T-helper 17 cell (primary cell): ENCODE results near the gene SERP2. TPM values are rescaled to one million over a fixed set of nuclear protein-coding genes. Genes with fewer than 3 reads are reported as not detected.
A peak's percentile ranks its signal among the peaks of the same experiment; 100 is the strongest.

ENCODE experiments used
- ATAC-seq: fragments of 150-1000 bp; cut with Tn5 transposase; 2 replicates; pipeline ENCODE4 v1.10.0; 2021; ENCODE audit warnings: mild to moderate bottlenecking, moderate library complexity
- DNase-seq, 3 donors: peaks; one replicate each; pipeline versions ENCODE4 v3.0.0 to v3.0.0-alpha.2; 2020 to 2021
- H3K9me3 ChIP-seq: one replicate; pipeline ENCODE4 v1.7.0; 2013; ENCODE audit warnings: low read length, mild to moderate bottlenecking; ENCODE audit not compliant: control insufficient read depth, poor library complexity, severe bottlenecking
- H3K27ac Mint-ChIP-seq: one replicate; pipeline ENCODE4 v1.8.0; 2022; ENCODE audit warnings: mild to moderate bottlenecking, moderate library complexity, mixed read lengths
- H3K27me3 Mint-ChIP-seq: one replicate; pipeline ENCODE4 v1.8.0; 2022; ENCODE audit warnings: mixed read lengths
- H3K36me3 Mint-ChIP-seq: one replicate; pipeline ENCODE4 v1.8.0; 2022; ENCODE audit warnings: low read depth, mixed read lengths
- H3K4me1 Mint-ChIP-seq: one replicate; pipeline ENCODE4 v1.8.0; 2022; ENCODE audit warnings: mild to moderate bottlenecking, mixed read lengths
- H3K4me3 Mint-ChIP-seq: one replicate; pipeline ENCODE4 v1.8.0; 2022; ENCODE audit warnings: mild to moderate bottlenecking, moderate library complexity, mixed read lengths
- total RNA-seq, 4 donors: library from RNA in 2 of 4; stranded (reverse) in 2 of 4; gene quantifications; one replicate each; pipeline ENCODE4 v1.2.3 and lab custom pipeline; 2022 to 2026

The SERP2 gene
- total RNA-seq, 2 donors from 2014 or later, result not detected

DNA sequence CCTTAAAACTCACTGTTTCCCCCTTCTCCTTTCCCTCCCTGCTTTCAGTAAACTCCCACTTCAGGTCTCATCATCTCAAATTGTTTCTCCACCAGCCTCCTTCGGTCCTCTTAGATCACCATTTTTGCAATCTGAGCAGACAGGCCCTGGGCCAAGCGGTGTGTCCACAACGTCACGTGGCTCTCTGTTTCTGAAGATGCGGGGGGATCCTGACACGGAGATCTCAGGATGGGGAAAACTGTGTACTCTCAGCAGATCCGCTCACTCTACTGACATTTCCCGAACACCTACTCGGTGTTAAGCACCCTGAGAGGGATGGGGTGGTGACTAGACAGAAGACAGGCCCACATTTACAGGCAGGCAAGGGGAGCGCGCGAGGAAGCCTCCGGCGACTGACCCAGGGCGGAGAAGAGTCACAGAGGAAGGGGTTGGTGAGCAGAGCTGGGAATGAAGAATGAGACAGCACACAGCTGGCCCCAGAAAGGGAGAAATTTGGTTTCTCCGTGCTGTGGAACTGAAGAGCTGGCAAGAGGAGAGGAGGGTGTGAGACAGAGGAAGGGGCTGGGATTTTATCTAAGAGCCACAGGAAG is 38.8 kb downstream of the SERP2 start:
- no peak overlapping the region for H3K4me3 Mint-ChIP-seq
- H3K9me3 ChIP-seq, result no peaks in the 10 kb centered on the region
- H3K36me3 Mint-ChIP-seq, result no peaks in the 10 kb centered on the region
- H3K27ac Mint-ChIP-seq, result peak overlapping the region; percentile 6
- DNase-seq, result no peak
- ATAC-seq, result no peak
- peaks cover 24% of the 10 kb centered on the region for H3K27me3 Mint-ChIP-seq
- peaks cover 2% of the 10 kb centered on the region for H3K4me1 Mint-ChIP-seq

DNA sequence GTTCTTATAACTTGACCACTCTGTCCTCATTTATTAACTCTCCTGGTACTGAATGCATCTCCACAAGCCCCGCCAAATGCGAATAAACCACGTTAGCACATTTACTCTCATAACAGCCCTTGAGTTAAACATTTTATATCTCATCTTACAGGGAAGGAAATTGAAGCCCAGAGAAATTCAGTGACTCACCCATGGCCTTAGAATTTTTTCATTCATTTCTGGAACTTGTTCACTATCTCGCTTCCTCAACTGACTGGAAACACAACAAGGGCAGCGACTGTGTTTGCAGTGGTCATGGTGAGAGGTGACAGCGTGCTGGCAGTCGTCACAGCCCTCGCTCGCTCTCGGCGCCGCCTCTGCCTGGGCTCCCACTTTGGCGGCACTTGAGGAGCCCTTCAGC is 39.5 kb downstream of the SERP2 start:
- no peak for DNase-seq
- Mint-ChIP-seq H3K4me3 (no peak overlapping the region), H3K27me3 (peaks cover 24% of the 10 kb centered on the region), H3K4me1 (peaks cover 2% of the 10 kb centered on the region), H3K27ac (no peak overlapping the region), H3K36me3 (no peaks in the 10 kb centered on the region)
- H3K9me3 ChIP-seq, result no peaks in the 10 kb centered on the region
- ATAC-seq, result no peak

DNA sequence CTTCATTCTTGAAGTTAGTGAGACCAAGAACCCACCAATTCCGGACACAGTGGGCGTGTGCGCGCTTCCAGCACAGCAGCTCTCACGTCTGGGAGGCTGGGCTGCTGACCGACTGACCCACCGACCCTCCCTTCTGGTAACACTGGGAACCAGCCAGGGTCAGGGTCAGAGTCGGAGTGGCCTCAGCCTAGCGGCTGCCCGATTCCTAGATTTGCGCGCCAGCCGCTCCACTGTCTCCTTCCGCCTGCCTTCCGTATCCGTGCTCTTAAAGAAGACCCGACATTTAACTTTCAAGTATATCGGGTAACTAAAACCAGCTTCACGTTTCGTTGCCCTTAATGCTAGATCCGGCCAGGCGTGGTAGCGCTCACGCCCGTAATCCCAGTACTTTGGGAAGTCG is 41.1 kb downstream of the SERP2 start:
- H3K4me3 Mint-ChIP-seq, result no peak overlapping the region
- H3K4me1 Mint-ChIP-seq, result no peaks in the 10 kb centered on the region
- ATAC-seq (no peak), DNase-seq (no peak)
- H3K9me3 ChIP-seq, result no peaks in the 10 kb centered on the region
- no peak overlapping the region for H3K27ac Mint-ChIP-seq
- H3K27me3 Mint-ChIP-seq, result peaks cover 15% of the 10 kb centered on the region
- no peaks in the 10 kb centered on the region for H3K36me3 Mint-ChIP-seq

DNA sequence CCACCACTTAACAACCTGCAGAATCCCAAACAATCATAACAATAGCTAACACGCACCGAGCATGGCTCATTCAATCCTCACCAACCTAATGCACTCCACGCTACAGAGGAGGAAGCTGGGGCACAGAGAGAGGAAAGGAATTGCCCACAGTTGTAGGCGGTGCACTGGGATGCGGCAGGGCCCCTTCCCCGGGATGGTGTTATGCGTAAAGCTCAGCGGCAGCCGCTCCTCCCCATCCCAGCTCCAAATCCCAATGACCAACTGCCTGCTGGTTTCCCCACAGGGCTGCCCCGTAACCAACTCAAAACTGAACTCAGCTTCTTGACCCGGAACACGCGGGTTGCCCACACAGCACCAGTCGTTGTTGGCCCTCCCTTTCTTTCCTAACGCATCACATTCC is 42.2 kb downstream of the SERP2 start:
- H3K4me1 Mint-ChIP-seq, result no peaks in the 10 kb centered on the region
- no peak overlapping the region for H3K4me3 Mint-ChIP-seq
- H3K9me3 ChIP-seq, result no peaks in the 10 kb centered on the region
- peaks cover 10% of the 10 kb centered on the region for H3K27me3 Mint-ChIP-seq
- H3K27ac Mint-ChIP-seq, result no peak overlapping the region
- H3K36me3 Mint-ChIP-seq, result no peaks in the 10 kb centered on the region
- DNase-seq, result no peak
- no peak for ATAC-seq

DNA sequence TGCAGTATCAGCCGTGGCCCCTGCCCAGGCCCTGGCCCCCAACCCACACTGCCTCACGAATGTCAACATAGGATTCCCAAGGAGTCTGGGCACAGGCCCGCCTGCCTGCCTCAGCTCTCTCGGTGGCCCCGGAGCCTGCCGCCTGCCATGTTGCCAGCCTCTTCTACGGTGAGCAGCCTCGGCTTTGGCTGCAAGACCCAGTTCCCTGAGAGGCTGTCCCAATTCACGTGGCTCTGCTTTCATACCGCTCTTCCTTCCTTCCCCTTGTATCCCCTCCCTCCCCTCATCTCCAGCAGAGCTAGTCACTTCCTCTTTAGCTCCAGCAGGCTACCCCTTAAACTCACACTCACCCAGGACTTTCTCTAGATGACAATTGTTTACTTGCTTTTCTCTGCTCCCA is 42.7 kb downstream of the SERP2 start:
- H3K27ac Mint-ChIP-seq, result no peak overlapping the region
- no peak for DNase-seq
- ATAC-seq, result no peak
- H3K36me3 Mint-ChIP-seq, result no peaks in the 10 kb centered on the region
- peaks cover 14% of the 10 kb centered on the region for H3K27me3 Mint-ChIP-seq
- H3K4me3 Mint-ChIP-seq, result no peak overlapping the region
- H3K4me1 Mint-ChIP-seq, result no peaks in the 10 kb centered on the region
- H3K9me3 ChIP-seq, result no peaks in the 10 kb centered on the region

DNA sequence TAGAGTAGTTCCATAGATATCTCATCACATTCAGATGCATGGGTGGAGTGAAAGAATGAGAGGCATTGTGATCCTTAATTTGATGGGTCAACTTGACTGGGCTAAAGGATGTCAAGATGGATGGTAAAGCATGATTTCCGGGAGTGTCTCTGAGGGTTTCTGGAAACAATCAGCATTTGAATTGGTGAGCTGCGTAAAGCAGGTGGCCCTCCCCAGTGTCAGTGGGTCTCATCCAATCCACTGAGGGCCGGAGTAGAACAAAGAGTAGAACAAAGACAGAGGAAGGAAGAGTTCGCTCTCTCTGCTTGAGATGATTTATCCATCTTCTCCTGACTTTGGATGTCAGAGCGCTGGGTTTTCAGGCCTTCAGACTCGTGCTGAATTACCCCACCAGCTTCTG is 43.1 kb downstream of the SERP2 start:
- ATAC-seq (no peak), DNase-seq (no peak)
- H3K27ac Mint-ChIP-seq, result no peak overlapping the region
- H3K4me1 Mint-ChIP-seq, result no peaks in the 10 kb centered on the region
- peaks cover 2% of the 10 kb centered on the region for H3K36me3 Mint-ChIP-seq
- no peaks in the 10 kb centered on the region for H3K9me3 ChIP-seq
- peaks cover 18% of the 10 kb centered on the region for H3K27me3 Mint-ChIP-seq
- H3K4me3 Mint-ChIP-seq, result no peak overlapping the region

DNA sequence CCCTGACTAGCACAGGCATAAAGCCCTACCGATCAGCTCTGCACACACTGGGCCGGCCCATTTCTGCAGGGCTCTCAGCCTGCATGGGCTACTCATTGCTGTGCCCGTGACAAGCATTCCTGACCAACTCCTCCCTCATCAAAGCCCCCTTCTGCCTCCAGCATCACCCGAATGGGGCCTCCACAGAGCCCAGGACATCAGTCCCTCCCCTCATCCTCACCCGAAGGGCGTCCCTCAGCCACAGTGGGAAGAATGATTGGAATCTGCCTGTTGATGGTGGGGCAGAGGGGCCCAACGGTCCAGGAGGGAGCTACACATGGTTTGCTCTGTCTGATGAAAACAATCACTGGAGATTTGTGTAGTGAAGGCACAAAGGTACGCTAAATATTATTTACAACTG is 43.8 kb downstream of the SERP2 start:
- Mint-ChIP-seq H3K36me3 (peaks cover 2% of the 10 kb centered on the region), H3K4me3 (no peak overlapping the region), H3K27me3 (peaks cover 25% of the 10 kb centered on the region), H3K27ac (no peak overlapping the region), H3K4me1 (peaks cover 1% of the 10 kb centered on the region)
- H3K9me3 ChIP-seq, result no peaks in the 10 kb centered on the region
- DNase-seq (no peak), ATAC-seq (no peak)

DNA sequence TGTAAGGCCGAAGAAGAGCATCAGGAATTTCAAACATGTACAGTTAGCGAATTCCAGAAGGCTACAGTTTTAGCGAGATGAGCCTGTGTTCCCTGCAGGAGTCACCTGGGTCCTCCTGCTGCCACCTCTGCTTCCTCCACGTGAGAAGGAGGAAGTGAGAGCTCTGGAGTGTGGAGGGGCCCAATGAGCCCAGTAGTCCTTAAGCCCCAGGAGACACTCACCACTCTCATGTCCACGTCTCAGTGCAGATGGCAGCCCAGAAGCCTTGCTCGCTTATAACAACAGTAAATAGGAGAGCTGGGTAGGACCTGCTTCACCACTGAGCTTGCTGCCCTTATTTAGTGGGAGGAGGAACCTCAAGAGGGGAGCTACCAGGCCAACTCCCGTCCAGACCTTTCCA is 44.3 kb downstream of the SERP2 start:
- ATAC-seq, result no peak
- H3K9me3 ChIP-seq, result no peaks in the 10 kb centered on the region
- Mint-ChIP-seq H3K4me3 (no peak overlapping the region), H3K27me3 (peaks cover 30% of the 10 kb centered on the region), H3K36me3 (peaks cover 2% of the 10 kb centered on the region), H3K4me1 (peaks cover 3% of the 10 kb centered on the region), H3K27ac (no peak overlapping the region)
- DNase-seq, result no peak

DNA sequence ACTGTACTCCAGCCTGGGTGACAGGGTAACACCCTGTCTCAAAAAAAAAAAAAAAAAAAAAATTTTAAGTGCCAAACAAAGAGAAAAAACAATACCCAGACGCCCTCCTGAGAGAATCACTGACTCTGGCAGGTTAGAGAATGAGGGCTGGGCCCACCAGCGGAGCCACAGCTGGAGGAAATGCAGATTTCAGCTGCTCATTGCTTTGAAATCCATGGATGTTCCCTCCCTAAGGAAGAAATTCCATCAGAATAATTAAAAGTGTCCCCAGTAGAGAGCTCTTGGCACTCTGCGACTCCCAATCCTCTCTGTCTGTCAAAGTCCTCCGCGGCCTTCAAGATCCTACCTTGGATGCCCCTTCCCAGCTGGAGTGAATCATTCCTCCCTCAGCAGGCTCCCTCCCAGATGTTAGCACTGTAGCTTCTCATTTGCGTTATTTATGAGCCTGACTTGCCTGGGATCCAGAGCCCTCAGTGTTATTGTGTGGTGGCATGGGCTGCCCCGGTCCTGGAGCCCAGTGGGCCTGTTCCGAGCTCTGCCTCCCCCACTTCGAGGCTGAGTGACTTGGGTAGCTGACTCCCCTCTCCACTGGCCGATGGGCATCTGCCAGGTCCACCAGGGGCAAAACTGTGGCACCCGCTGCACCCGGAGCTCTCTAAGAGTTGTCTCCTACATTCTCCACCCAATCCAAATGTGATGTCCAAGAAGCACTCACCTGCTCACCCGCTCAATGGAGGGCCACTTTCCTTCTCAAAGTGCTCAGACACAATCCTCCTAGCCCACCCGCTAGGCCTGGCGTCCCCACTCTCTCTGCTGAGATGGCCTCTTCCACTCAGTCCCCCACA is 47.0 kb downstream of the SERP2 start:
- no peak for DNase-seq
- peaks cover 3% of the 10 kb centered on the region for H3K4me1 Mint-ChIP-seq
- H3K4me3 Mint-ChIP-seq, result no peak overlapping the region
- no peak overlapping the region for H3K27ac Mint-ChIP-seq
- H3K36me3 Mint-ChIP-seq, result peaks cover 5% of the 10 kb centered on the region
- no peaks in the 10 kb centered on the region for H3K9me3 ChIP-seq
- H3K27me3 Mint-ChIP-seq, result peaks cover 50% of the 10 kb centered on the region
- no peak for ATAC-seq

DNA sequence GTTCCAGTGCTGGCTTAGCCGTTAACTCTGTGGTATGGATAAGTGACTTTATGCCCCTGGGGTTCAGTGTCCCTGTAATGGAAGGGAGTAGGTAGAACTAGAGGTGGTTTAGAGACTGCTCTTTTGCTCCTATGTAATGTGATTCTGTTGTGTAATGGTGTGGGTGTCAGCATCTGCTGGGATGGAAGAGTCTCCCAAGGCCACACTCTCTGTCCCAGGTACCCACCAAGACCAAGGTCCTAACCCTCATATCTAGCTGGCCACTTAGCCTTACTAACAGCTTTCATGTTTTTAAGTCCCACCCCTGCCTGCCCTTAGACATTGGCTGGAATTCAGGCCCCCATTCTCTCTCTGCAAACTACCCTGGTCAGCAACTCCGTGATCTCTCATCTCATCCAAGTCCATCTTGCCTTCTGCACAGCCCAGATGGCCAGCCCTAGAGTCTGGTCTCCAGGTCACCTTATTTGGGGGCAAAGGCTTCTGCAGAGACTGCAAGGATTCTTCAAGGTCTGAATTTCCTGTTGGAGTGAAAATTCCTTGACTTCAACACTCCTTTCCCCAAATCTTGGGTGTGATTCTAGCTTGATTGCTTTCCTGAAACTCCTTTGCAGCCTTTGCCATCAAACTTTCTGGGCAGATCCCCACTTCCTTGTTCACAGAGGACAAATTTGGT is 48.4 kb downstream of the SERP2 start:
- no peak overlapping the region for H3K27ac Mint-ChIP-seq
- peaks cover 58% of the 10 kb centered on the region for H3K27me3 Mint-ChIP-seq
- H3K36me3 Mint-ChIP-seq, result peaks cover 5% of the 10 kb centered on the region
- no peaks in the 10 kb centered on the region for H3K9me3 ChIP-seq
- DNase-seq, result no peak
- ATAC-seq, result no peak
- H3K4me3 Mint-ChIP-seq, result no peak overlapping the region
- peaks cover 6% of the 10 kb centered on the region for H3K4me1 Mint-ChIP-seq

DNA sequence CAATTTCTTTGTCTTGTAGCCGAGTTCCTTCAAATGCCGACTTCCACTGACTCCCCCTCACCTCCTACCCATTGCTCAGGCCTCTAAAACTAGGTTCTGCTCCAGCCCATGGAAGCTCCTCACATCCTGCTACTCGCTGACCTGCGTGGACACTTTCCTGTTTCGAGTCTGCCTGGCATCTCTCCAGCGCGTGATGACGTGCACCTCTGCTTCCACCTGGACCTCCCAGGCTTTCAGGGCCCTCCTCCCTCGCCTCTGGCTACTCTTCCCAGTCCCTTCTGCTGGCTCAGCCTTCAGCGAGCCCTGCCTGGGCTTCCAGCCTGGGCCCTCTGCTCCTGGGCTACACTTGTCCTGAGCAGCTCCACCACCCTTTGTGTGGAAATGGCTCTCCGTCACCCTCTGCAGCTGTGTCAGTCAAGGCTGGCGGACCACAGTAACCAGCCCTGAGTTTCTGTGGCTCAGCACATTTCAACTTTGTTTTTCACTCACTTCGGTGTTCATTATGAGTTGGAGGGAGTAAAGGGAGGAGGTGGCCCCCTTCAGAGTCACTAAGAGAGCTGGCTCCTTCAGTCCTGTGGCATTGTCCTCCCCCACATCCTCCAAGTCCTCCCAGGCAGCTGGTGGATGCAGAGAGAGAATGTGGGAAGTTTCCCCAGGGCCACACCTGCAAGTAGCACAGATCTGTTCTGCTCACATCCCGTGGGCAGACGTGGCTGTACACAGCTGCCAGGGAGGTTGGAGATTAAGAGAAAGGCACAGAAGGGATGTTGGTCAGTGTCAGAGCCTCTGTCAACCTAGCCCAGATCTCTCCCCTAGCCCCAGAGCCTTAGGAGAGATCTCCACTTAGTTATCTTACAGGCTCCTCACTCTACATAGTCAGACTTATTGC is 49.4 kb downstream of the SERP2 start:
- no peaks in the 10 kb centered on the region for H3K9me3 ChIP-seq
- no peak overlapping the region for H3K27ac Mint-ChIP-seq
- H3K4me3 Mint-ChIP-seq, result no peak overlapping the region
- DNase-seq (no peak), ATAC-seq (no peak)
- H3K27me3 Mint-ChIP-seq, result peaks cover 58% of the 10 kb centered on the region
- H3K36me3 Mint-ChIP-seq, result peaks cover 5% of the 10 kb centered on the region
- peaks cover 6% of the 10 kb centered on the region for H3K4me1 Mint-ChIP-seq

DNA sequence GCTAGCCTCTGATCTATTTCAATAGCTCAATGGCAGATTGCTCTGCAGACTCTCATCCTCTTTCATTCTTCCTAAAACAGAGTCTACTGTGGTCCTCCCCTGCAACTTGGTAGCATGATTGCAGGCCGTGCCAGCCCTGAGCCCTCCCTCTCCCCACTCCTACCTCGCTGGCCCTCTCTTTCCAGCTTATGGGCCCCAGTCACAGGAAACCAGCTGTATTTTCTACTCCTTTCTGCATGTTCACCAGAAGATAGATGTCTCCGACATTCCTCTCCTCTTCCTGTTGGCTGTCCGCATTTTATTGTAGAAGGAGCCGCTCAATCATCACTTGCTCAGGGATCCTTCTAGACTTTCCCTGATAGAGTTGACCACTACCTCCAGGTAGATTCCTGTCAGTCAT is 50.2 kb downstream of the SERP2 start:
- H3K9me3 ChIP-seq, result no peaks in the 10 kb centered on the region
- ATAC-seq, result no peak
- H3K4me1 Mint-ChIP-seq, result peaks cover 6% of the 10 kb centered on the region
- DNase-seq, result no peak
- H3K27me3 Mint-ChIP-seq, result peaks cover 58% of the 10 kb centered on the region
- no peak overlapping the region for H3K4me3 Mint-ChIP-seq
- H3K36me3 Mint-ChIP-seq, result peaks cover 5% of the 10 kb centered on the region
- no peak overlapping the region for H3K27ac Mint-ChIP-seq
